T-helper 2 cell (primary cell): ENCODE measurements around the gene IRF5.
A peak's percentile ranks its signal among the peaks of the same experiment; 100 is the strongest.

Experiments used
- DNase-seq, 5 experiments: peaks; one replicate each; pipeline versions ENCODE4 v3.0.0 to v3.0.0-alpha.2; 2012 to 2022

IRF5 gene

GRCh38 chr7:128920913-128921582 is 16.7 kb upstream of the IRF5 start:
- no peak for DNase-seq

- DNase-seq, result no peak
Observed at GRCh38 chr7:128921866-128922440, 15.8 kb upstream of the IRF5 start.

GRCh38 chr7:128922496-128923410 is 15.0 kb upstream of the IRF5 start:
- DNase-seq, result no peak

- no peak for DNase-seq
Observed at GRCh38 chr7:128923411-128923800, 14.3 kb upstream of the IRF5 start.

- DNase-seq, result no peak
Observed at GRCh38 chr7:128924707-128925588, 12.8 kb upstream of the IRF5 start.

- DNase-seq, result no peak
Observed at GRCh38 chr7:128928159-128928813, 9.4 kb upstream of the IRF5 start.

- no peak for DNase-seq
Observed at GRCh38 chr7:128928882-128929788, 8.6 kb upstream of the IRF5 start.

- no peak for DNase-seq
Observed at GRCh38 chr7:128931190-128931798, 6.4 kb upstream of the IRF5 start.

- no peak for DNase-seq
Observed at GRCh38 chr7:128931965-128932861, 5.5 kb upstream of the IRF5 start.

GRCh38 chr7:128932862-128933179 is 4.9 kb upstream of the IRF5 start:
- no peak for DNase-seq

GRCh38 chr7:128933180-128933891 is 4.4 kb upstream of the IRF5 start:
- peak in 2 of 5 experiments; percentile 19 to 87 for DNase-seq

- DNase-seq, result no peak
Observed at GRCh38 chr7:128934361-128935341, 3.1 kb upstream of the IRF5 start.

- no peak for DNase-seq
Observed at GRCh38 chr7:128935342-128935730, 2.4 kb upstream of the IRF5 start.

GRCh38 chr7:128936798-128937197 is 929 bp upstream of the IRF5 start:
- no peak for DNase-seq

- DNase-seq, result no peak
Observed at GRCh38 chr7:128937271-128937646, 468 bp upstream of the IRF5 start.

- peak in 1 of 5 experiments; percentile 24 for DNase-seq
Observed at GRCh38 chr7:128938544-128939074, 882 bp downstream of the IRF5 start.

- DNase-seq, result no peak
Observed at GRCh38 chr7:128939075-128939860, 1.5 kb downstream of the IRF5 start.
